IMR-90 (cell line): ENCODE measurements around the gene CDKAL1. TPM values are rescaled to one million over a fixed set of nuclear protein-coding genes. Genes with fewer than 3 reads are reported as not detected.
"Not testable (repeated sequence)": the region's sequence is repeated elsewhere in the genome, so short reads cannot be mapped to it uniquely, and the experiment has no call there.

Source experiments
- ATAC-seq: fragments of 200-7000 bp; cut with Tn5 transposase; 2 replicates; pipeline ENCODE4 v1.9.1; 2020; ENCODE audit warnings: low read depth, mild to moderate bottlenecking, moderate library complexity
- BruUV-seq: library from RNA; stranded (reverse); fragments of 400-500 nt; replicated peaks from 2 replicates; lab custom pipeline; 2021; lab: Mats Ljungman, UMichigan
- CTCF ChIA-PET: fragments of 300-600 bp; formaldehyde crosslinking; extraction: SDS; loops from one replicate; lab custom pipeline; 2021; ENCODE audit warnings: antibody characterized with exemption; lab: Yijun Ruan, JAX
- POLR2A ChIA-PET: fragments of 300-600 bp; sonication (Branson Sonifier 250); formaldehyde crosslinking; loops from one replicate; lab custom pipeline; 2022; ENCODE audit warnings: antibody characterized with exemption; ENCODE audit not compliant: unreplicated experiment; lab: Charles Lee
- DNase-seq: peaks from one replicate; pipeline ENCODE4 v3.0.0; 2013
- H2AFZ ChIP-seq: replicated peaks from 2 replicates; pipeline ENCODE3; 2013; ENCODE audit warnings: low read length, mild to moderate bottlenecking; ENCODE audit not compliant: poor library complexity
- H2AK5ac ChIP-seq: 2 replicates; pipeline ENCODE4 v1.6.1; 2013; ENCODE audit warnings: low read depth, low read length, inconsistent platforms
- H2AK9ac ChIP-seq: replicated peaks from 2 replicates; pipeline ENCODE3; 2013; ENCODE audit warnings: mild to moderate bottlenecking, low read depth, low read length, moderate library complexity; ENCODE audit not compliant: poor library complexity
- H2BK120ac ChIP-seq: 2 replicates; pipeline ENCODE4 v1.6.1; 2013; ENCODE audit warnings: low read depth, low read length, inconsistent platforms
- H2BK15ac ChIP-seq: 3 replicates; pipeline ENCODE4 v1.6.1; 2013; ENCODE audit warnings: low read depth, low read length, inconsistent platforms
- H2BK20ac ChIP-seq: 2 replicates; pipeline ENCODE4 v1.6.1; 2013; ENCODE audit warnings: low read depth, mild to moderate bottlenecking, inconsistent platforms, low read length, moderate library complexity
- H2BK5ac ChIP-seq: 2 replicates; pipeline ENCODE4 v1.6.1; 2013; ENCODE audit warnings: mild to moderate bottlenecking, low read depth, low read length, inconsistent platforms; ENCODE audit not compliant: poor library complexity, severe bottlenecking
- H3K14ac ChIP-seq: replicated peaks from 2 replicates; pipeline ENCODE4 v1.6.1; 2013; ENCODE audit warnings: low read depth, low read length, inconsistent platforms
- H3K18ac ChIP-seq: 2 replicates; pipeline ENCODE4 v1.6.1; 2013; ENCODE audit warnings: low read depth, low read length, control low read depth
- H3K23ac ChIP-seq: 2 replicates; pipeline ENCODE4 v1.6.1; 2013; ENCODE audit warnings: low read depth, low read length, inconsistent platforms
- H3K27ac ChIP-seq: 2 replicates; pipeline ENCODE4 v1.5.1; 2013; ENCODE audit warnings: mild to moderate bottlenecking, control low read depth, low read length; ENCODE audit not compliant: insufficient read depth
- H3K27me3 ChIP-seq: 2 replicates; pipeline ENCODE4 v1.6.1; 2013; ENCODE audit warnings: low read length; ENCODE audit not compliant: control insufficient read depth, insufficient read depth
- H3K36me3 ChIP-seq: 2 replicates; pipeline ENCODE4 v1.6.1; 2013; ENCODE audit warnings: low read length, mixed read lengths; ENCODE audit not compliant: control insufficient read depth, insufficient read depth
- H3K4ac ChIP-seq: 2 replicates; pipeline ENCODE4 v1.6.1; 2013; ENCODE audit warnings: low read depth, low read length, inconsistent platforms
- H3K4me1 ChIP-seq: 2 replicates; pipeline ENCODE4 v1.6.1; 2013; ENCODE audit warnings: low read length, mixed read lengths; ENCODE audit not compliant: control insufficient read depth, insufficient read depth
- H3K4me2 ChIP-seq: 2 replicates; pipeline ENCODE4 v1.6.1; 2013; ENCODE audit warnings: low read depth, mild to moderate bottlenecking, control low read depth, low read length, moderate library complexity
- H3K4me3 ChIP-seq: 2 replicates; pipeline ENCODE4 v1.5.1; 2013; ENCODE audit warnings: low read depth, mild to moderate bottlenecking, control low read depth, low read length, moderate library complexity; ENCODE audit not compliant: insufficient read depth
- H3K56ac ChIP-seq: 2 replicates; pipeline ENCODE4 v1.6.1; 2013; ENCODE audit warnings: low read length, inconsistent platforms; ENCODE audit not compliant: insufficient read depth; ENCODE audit errors: extremely low read depth
- H3K79me1 ChIP-seq, 2 experiments: 2 replicates each; pipeline ENCODE4 v1.6.1; 2013; ENCODE audit warnings: low read length in 2 of 2, inconsistent platforms in 1 of 2, low read depth in 1 of 2
- H3K9ac ChIP-seq: 2 replicates; pipeline ENCODE4 v1.6.1; 2013; ENCODE audit warnings: low read depth, low read length, control low read depth
- H3K9me1 ChIP-seq: 2 replicates; pipeline ENCODE4 v1.6.1; 2013; ENCODE audit warnings: low read length, inconsistent platforms; ENCODE audit not compliant: insufficient read depth
- H3K9me3 ChIP-seq: 2 replicates; pipeline ENCODE4 v1.6.1; 2013; ENCODE audit warnings: low read length; ENCODE audit not compliant: control insufficient read depth, insufficient read depth
- H4K20me1 ChIP-seq: 2 replicates; pipeline ENCODE4 v1.6.1; 2013; ENCODE audit warnings: low read length, inconsistent platforms; ENCODE audit not compliant: insufficient read depth
- H4K5ac ChIP-seq: 2 replicates; pipeline ENCODE4 v1.6.1; 2013; ENCODE audit warnings: mild to moderate bottlenecking, low read depth, low read length, control low read depth
- H4K8ac ChIP-seq, 2 experiments: 2 replicates each; pipeline ENCODE4 v1.6.1; 2013; ENCODE audit warnings: low read depth in 2 of 2, low read length in 2 of 2, control low read depth in 1 of 2, inconsistent platforms in 1 of 2
- H4K91ac ChIP-seq: 2 replicates; pipeline ENCODE4 v1.6.1; 2013; ENCODE audit warnings: low read depth, low read length, inconsistent platforms; ENCODE audit not compliant: insufficient read depth
- CEBPB ChIP-seq: IDR thresholded peaks from 2 replicates; pipeline ENCODE4 v1.6.1; 2012; ENCODE audit warnings: low read depth, low read length, improper control_type of control experiment
- CHD1 ChIP-seq: IDR thresholded peaks from 2 replicates; pipeline ENCODE4 v1.6.1; 2012; ENCODE audit warnings: low read depth, low read length, improper control_type of control experiment
- CTCF ChIP-seq: conservative IDR thresholded peaks from 2 replicates; pipeline ENCODE4 v1.5.1; 2012; ENCODE audit warnings: mild to moderate bottlenecking, low read depth, low read length, improper control_type of control experiment
- RAD21 ChIP-seq: IDR thresholded peaks from 2 replicates; pipeline ENCODE4 v1.6.1; 2012; ENCODE audit warnings: low read length, improper control_type of control experiment
- RCOR1 ChIP-seq: IDR thresholded peaks from 2 replicates; pipeline ENCODE4 v1.6.1; 2012; ENCODE audit warnings: mild to moderate bottlenecking, low read length, improper control_type of control experiment; ENCODE audit not compliant: insufficient replicate concordance
- WGBS, 2 experiments: methylation state at CpG; one replicate each; pipeline versions ENCODE4 v1.1.5 to v1.1.7; 2013; ENCODE audit warnings: missing lambda C conversion rate in 2 of 2; ENCODE audit not compliant: insufficient read length in 1 of 2; ENCODE audit errors: extremely low coverage in 2 of 2; 5-methylcytosine and 5-hydroxymethylcytosine counted together
- dilution Hi-C: fragments of 300-500 bp; cut with HindIII; formaldehyde crosslinking; loops from one replicate; pipeline ENCODE4 v1.14.3; 2018; ENCODE audit warnings: low sequenced_read_pairs; ENCODE audit not compliant: unreplicated experiment
- in situ Hi-C: fragments of 300-500 bp; cut with MboI; formaldehyde crosslinking; loops from 3 replicates; pipeline ENCODE4 v1.14.3; 2019; ENCODE audit warnings: low sequenced_read_pairs, inconsistent platforms, mixed read lengths
- intact Hi-C: fragments of 100-400 bp; cut with micrococcal nuclease; formaldehyde crosslinking; loops from 2 replicates; pipeline ENCODE4 v1.10.0; 2022
- polyA plus RNA-seq, 3 experiments: library from polyadenylated mRNA; depleted of rRNA; stranded (reverse); fragments of >200 nt; gene quantifications; 2 replicates each; pipeline ENCODE4 v1.2.3, GENCODE V29; 2012; ENCODE audit warnings: low replicate concordance in 1 of 3
- total RNA-seq: library from RNA; depleted of rRNA; stranded (reverse); fragments of >200 nt; gene quantifications from 2 replicates; pipeline ENCODE4 v1.2.3, GENCODE V29; 2012

CDKAL1 gene
- total and polyA plus RNA-seq, 2 of the 4 experiments (the other 2 are of a cell fraction): 3.7 to 13.1 TPM

GRCh38 chr6:20644667-20645370 is 110.6 kb downstream of the CDKAL1 start:
- no peak overlapping the region for H4K5ac ChIP-seq
- intact Hi-C loops (no loop called here), in situ Hi-C loops (no loop called here), dilution Hi-C loops (no loop called here)
- DNase-seq: peak; percentile 57
- no peak overlapping the region for H2BK20ac ChIP-seq
- no peak overlapping the region for H3K14ac ChIP-seq
- H3K27me3 ChIP-seq: no peaks in the 10 kb centered on the region
- no peak overlapping the region for H3K9ac ChIP-seq
- WGBS, 2 experiments: no CpG with 5 or more reads among the region's 5 CpGs
- H4K8ac ChIP-seq: no peak overlapping the region
- no peaks in the 10 kb centered on the region for H4K20me1 ChIP-seq
- no peak overlapping the region for H3K18ac ChIP-seq
- H2BK5ac ChIP-seq: no peak overlapping the region
- ATAC-seq: peak; percentile 54; the same call in 1 of the 2 replicates
- no peaks in the 10 kb centered on the region for H3K36me3 ChIP-seq
- H3K9me3 ChIP-seq: no peaks in the 10 kb centered on the region
- no peak overlapping the region for H3K27ac ChIP-seq
- H2AK5ac ChIP-seq: no peak overlapping the region
- no peak overlapping the region for H2BK120ac ChIP-seq
- no peak overlapping the region for H2BK15ac ChIP-seq
- no peak overlapping the region for H2AFZ ChIP-seq
- TF ChIP-seq CTCF (no peak), CHD1 (no peak), RAD21 (no peak), RCOR1 (no peak), CEBPB (peak; percentile 70; the same call in 1 of the 2 replicates)
- no peak overlapping the region for H3K23ac ChIP-seq
- H3K4me3 ChIP-seq: no peak overlapping the region
- peaks cover 0 to 5% of the 10 kb centered on the region in 2 experiments; a peak in 3 of 4 replicates for H3K79me1 ChIP-seq
- no peaks in the 10 kb centered on the region for H3K9me1 ChIP-seq
- no peak overlapping the region for H3K4ac ChIP-seq
- no peak overlapping the region for H2AK9ac ChIP-seq
- no peaks in the 10 kb centered on the region; the same call in 1 of the 2 replicates for H3K4me1 ChIP-seq
- ChIA-PET POLR2A (no interaction called here), CTCF (no interaction called here)
- H3K56ac ChIP-seq: no peak overlapping the region
- BruUV-seq: no TSS peak
- no peak overlapping the region for H3K4me2 ChIP-seq
- no peak overlapping the region for H4K91ac ChIP-seq

GRCh38 chr6:20645572-20645971 is 111.3 kb downstream of the CDKAL1 start:
- H2BK120ac ChIP-seq, H4K8ac ChIP-seq, H3K9ac ChIP-seq, CTCF ChIA-PET, H4K91ac ChIP-seq, H3K27me3 ChIP-seq, dilution Hi-C loops, H2AK5ac ChIP-seq, H3K79me1 ChIP-seq, H3K18ac ChIP-seq, DNase-seq, H4K20me1 ChIP-seq, intact Hi-C loops, H2AK9ac ChIP-seq, in situ Hi-C loops, H3K27ac ChIP-seq, H3K9me3 ChIP-seq, H3K56ac ChIP-seq, H2BK15ac ChIP-seq, H2AFZ ChIP-seq, H3K4me2 ChIP-seq, H3K4me1 ChIP-seq, POLR2A ChIA-PET, H2BK20ac ChIP-seq, H2BK5ac ChIP-seq, H3K4me3 ChIP-seq, H3K14ac ChIP-seq, BruUV-seq, H4K5ac ChIP-seq, H3K4ac ChIP-seq, H3K36me3 ChIP-seq, ATAC-seq, H3K23ac ChIP-seq, H3K9me1 ChIP-seq: not testable (repeated sequence)
- no CpG with 5 or more reads among the region's 6 CpGs for WGBS, 2 experiments
